ENCODE data around the gene TBX6. TPM values are rescaled to one million over a fixed set of nuclear protein-coding genes. Genes with fewer than 3 reads are reported as not detected.

Gene TBX6
- total RNA-seq, 1 experiment from 2014 or later, result 0.49 TPM

GRCh38 chr16:30054451-30054850, 37.3 kb downstream of the TBX6 start:
- no peaks in the 10 kb centered on the region for H3K27me3 ChIP-seq (replicated peaks; ENCODE audit: insufficient read depth, low read depth, low read length, poor library complexity)
- H3K4me3 ChIP-seq (ENCODE audit: low read depth, low read length, poor library complexity, severe bottlenecking), result peak overlapping the region; percentile 85
- DNase-seq (ENCODE audit: low spot score), result no peak
- ChIA-PET CTCF (no interaction called here), POLR2A (ENCODE audit: low non-redundant PET) (interaction anchor here (0.6 kb wide), 1 partner anchor 583 kb away, joined by 5 read pairs; no protein-coding TSS in a partner anchor)
- H3K36me3 ChIP-seq (ENCODE audit: insufficient read depth, low read length, poor library complexity, severe bottlenecking), result peaks cover 21% of the 10 kb centered on the region
- no peaks in the 10 kb centered on the region for H3K9me3 ChIP-seq (ENCODE audit: low read depth, low read length, poor library complexity, severe bottlenecking)
- H3K27ac ChIP-seq (ENCODE audit: low read depth, low read length, poor library complexity, severe bottlenecking), result no peak overlapping the region
- TF ChIP-seq EZH2 (IDR thresholded peaks at IDR 0.05; ENCODE audit: borderline replicate concordance, low read depth, low read length, poor library complexity, severe bottlenecking), result no peak
- TF ChIP-seq CTCF (conservative IDR thresholded peaks at IDR 0.05; ENCODE audit: low read depth, low read length), result no peak
- intact Hi-C loops (cut with micrococcal nuclease; ENCODE audit: unreplicated experiment), result no loop called here
- BruUV-seq (replicated peaks), result no TSS peak
- peaks cover 9% of the 10 kb centered on the region for H3K4me1 ChIP-seq (ENCODE audit: insufficient read depth, low read length, poor library complexity, severe bottlenecking)

- CTCF ChIA-PET, result interaction anchor here (1.1 kb wide), 1 partner anchor 22 kb away, joined by 3 read pairs; the partner anchor contains the start of gene TLCD3B
- TF ChIP-seq EZH2 (IDR thresholded peaks at IDR 0.05; ENCODE audit: borderline replicate concordance, low read depth, low read length, poor library complexity, severe bottlenecking) (no peak), CTCF (conservative IDR thresholded peaks at IDR 0.05; ENCODE audit: low read depth, low read length) (no peak)
- Histone ChIP-seq H3K36me3 (ENCODE audit: insufficient read depth, low read length, poor library complexity, severe bottlenecking) (peaks cover 15% of the 10 kb centered on the region), H3K27ac (ENCODE audit: low read depth, low read length, poor library complexity, severe bottlenecking) (peak overlapping the region; percentile 81), H3K9me3 (ENCODE audit: low read depth, low read length, poor library complexity, severe bottlenecking) (no peaks in the 10 kb centered on the region), H3K4me1 (ENCODE audit: insufficient read depth, low read length, poor library complexity, severe bottlenecking) (peaks cover 9% of the 10 kb centered on the region), H3K4me3 (ENCODE audit: low read depth, low read length, poor library complexity, severe bottlenecking) (peak overlapping the region; percentile 85), H3K27me3 (replicated peaks; ENCODE audit: insufficient read depth, low read depth, low read length, poor library complexity) (no peaks in the 10 kb centered on the region)
- peak; percentile 92 for DNase-seq (ENCODE audit: low spot score)
- TSS peak; percentile 50 for BruUV-seq (replicated peaks)
- POLR2A ChIA-PET (ENCODE audit: low non-redundant PET), result no interaction called here
- intact Hi-C loops (cut with micrococcal nuclease; ENCODE audit: unreplicated experiment), result no loop called here
Observed at GRCh38 chr16:30053376-30054015, 38.2 kb downstream of the TBX6 start.

GRCh38 chr16:30052671-30053372, 38.9 kb downstream of the TBX6 start:
- Histone ChIP-seq H3K27ac (ENCODE audit: low read depth, low read length, poor library complexity, severe bottlenecking) (peak overlapping the region; percentile 81), H3K36me3 (ENCODE audit: insufficient read depth, low read length, poor library complexity, severe bottlenecking) (peaks cover 13% of the 10 kb centered on the region), H3K27me3 (replicated peaks; ENCODE audit: insufficient read depth, low read depth, low read length, poor library complexity) (no peaks in the 10 kb centered on the region), H3K9me3 (ENCODE audit: low read depth, low read length, poor library complexity, severe bottlenecking) (no peaks in the 10 kb centered on the region), H3K4me1 (ENCODE audit: insufficient read depth, low read length, poor library complexity, severe bottlenecking) (peaks cover 9% of the 10 kb centered on the region), H3K4me3 (ENCODE audit: low read depth, low read length, poor library complexity, severe bottlenecking) (peak overlapping the region; percentile 85)
- ChIA-PET CTCF (interaction anchor here (1.1 kb wide), 1 partner anchor 21 kb away, joined by 3 read pairs; the partner anchor contains the start of gene TLCD3B), POLR2A (ENCODE audit: low non-redundant PET) (no interaction called here)
- DNase-seq (ENCODE audit: low spot score), result peak; percentile 95
- intact Hi-C loops (cut with micrococcal nuclease; ENCODE audit: unreplicated experiment), result no loop called here
- TF ChIP-seq EZH2 (IDR thresholded peaks at IDR 0.05; ENCODE audit: borderline replicate concordance, low read depth, low read length, poor library complexity, severe bottlenecking) (no peak), CTCF (conservative IDR thresholded peaks at IDR 0.05; ENCODE audit: low read depth, low read length) (no peak)
- BruUV-seq (replicated peaks), result no TSS peak

All from A673 (cell line).